Fibroblast of the aortic adventitia (primary cell): ENCODE data around the gene ITPRIPL2. TPM values are rescaled to one million over a fixed set of nuclear protein-coding genes. Genes with fewer than 3 reads are reported as not detected.

Experiments
- DNase-seq: peaks from one replicate; pipeline ENCODE4 v3.0.0-alpha.2; 2010; ENCODE audit warnings: low read depth
- H3K4me3 ChIP-seq: 2 replicates; pipeline ENCODE4 v1.5.1; 2011; ENCODE audit warnings: low read depth, mild to moderate bottlenecking, control low read depth, low read length, moderate library complexity
- CTCF ChIP-seq: IDR thresholded peaks from 2 replicates; pipeline ENCODE4 v1.5.1; 2011; ENCODE audit warnings: mild to moderate bottlenecking, low read length, control low read depth, inconsistent platforms; ENCODE audit not compliant: insufficient read depth
- total RNA-seq: library from RNA; depleted of rRNA; stranded (reverse); fragments of >200 nt; gene quantifications from 2 replicates; pipeline ENCODE4 v1.2.3, GENCODE V29; 2012; ENCODE audit warnings: low replicate concordance

ITPRIPL2 gene
- total RNA-seq, 1 donor: 60.1 TPM

- H3K4me3 ChIP-seq: no peak overlapping the region
- DNase-seq: no peak
- no peak for TF ChIP-seq CTCF
Measured at GRCh38 chr16:19073344-19073743, 40.4 kb upstream of the ITPRIPL2 start.

GRCh38 chr16:19073863-19074262 lies 39.9 kb upstream of the ITPRIPL2 start:
- no peak for DNase-seq
- no peak overlapping the region for H3K4me3 ChIP-seq
- no peak for TF ChIP-seq CTCF

GRCh38 chr16:19075511-19075910 lies 38.3 kb upstream of the ITPRIPL2 start:
- DNase-seq: no peak
- no peak for TF ChIP-seq CTCF
- no peak overlapping the region for H3K4me3 ChIP-seq

GRCh38 chr16:19077879-19078278 lies 35.9 kb upstream of the ITPRIPL2 start:
- DNase-seq: no peak
- no peak for TF ChIP-seq CTCF
- H3K4me3 ChIP-seq: no peak overlapping the region

- DNase-seq: no peak
- H3K4me3 ChIP-seq: no peak overlapping the region
- TF ChIP-seq CTCF: no peak
Measured at GRCh38 chr16:19083670-19084069, 30.1 kb upstream of the ITPRIPL2 start.

GRCh38 chr16:19084139-19084538 lies 29.6 kb upstream of the ITPRIPL2 start:
- no peak for DNase-seq
- TF ChIP-seq CTCF: no peak
- no peak overlapping the region for H3K4me3 ChIP-seq

GRCh38 chr16:19084879-19085278 lies 28.9 kb upstream of the ITPRIPL2 start:
- DNase-seq: no peak
- H3K4me3 ChIP-seq: no peak overlapping the region
- TF ChIP-seq CTCF: no peak
